Colonic mucosa (tissue), 4 donors: ENCODE data around the gene OTP. TPM values are rescaled to one million over a fixed set of nuclear protein-coding genes. Genes with fewer than 3 reads are reported as not detected.

Source experiments
- DNase-seq: peaks from one replicate; pipeline ENCODE4 v3.0.0-alpha.2; 2020
- H3K27ac ChIP-seq: fragments of 200-600 bp; one replicate; pipeline ENCODE4 v1.8.0; 2021
- H3K27me3 ChIP-seq: fragments of 200-600 bp; one replicate; pipeline ENCODE4 v1.8.0; 2021
- H3K36me3 ChIP-seq: fragments of 200-600 bp; one replicate; pipeline ENCODE4 v1.8.0; 2021
- H3K4me1 ChIP-seq: fragments of 200-600 bp; one replicate; pipeline ENCODE4 v1.8.0; 2021; ENCODE audit warnings: mild to moderate bottlenecking
- H3K4me3 ChIP-seq: fragments of 200-600 bp; one replicate; pipeline ENCODE4 v1.8.0; 2021
- H3K9ac ChIP-seq, 2 donors: one replicate each; pipeline ENCODE4 v1.7.0; 2013; ENCODE audit warnings: control low read depth in 2 of 2, low read depth in 2 of 2, low read length in 2 of 2
- H3K9me3 ChIP-seq: fragments of 200-600 bp; one replicate; pipeline ENCODE4 v1.8.0; 2021
- CTCF ChIP-seq: fragments of 200-600 bp; IDR thresholded peaks from one replicate; pipeline ENCODE4 v1.8.0; 2022; ENCODE audit warnings: antibody characterized with exemption, mild to moderate bottlenecking
- intact Hi-C: fragments of 100-400 bp; cut with DNase I; formaldehyde crosslinking; loops from one replicate; pipeline ENCODE4 v1.14.1; 2022
- total RNA-seq, 2 donors: library from RNA; stranded (reverse); fragmentation: NEBNext Ultra II Directional in 1 of 2; extraction: Animal tissue kit (Norgen Biotek cat#: 25700) in 1 of 2; gene quantifications; one replicate each; pipeline ENCODE4 v1.2.1, GENCODE V29; 2021
- donor health status: healthy.
- donor health status: DM: no; HTN: no; CAD: no.
- donor health status: DM: no; HTN: no; CAD: no.

Gene OTP
- total RNA-seq = not detected

- no peak for TF ChIP-seq CTCF
- H3K36me3 ChIP-seq = no peaks in the 10 kb centered on the region
- DNase-seq = no peak
- intact Hi-C loops = no loop called here
- H3K4me3 ChIP-seq = no peak within 1 kb of the TSS
- no peaks in the 10 kb centered on the region for H3K4me1 ChIP-seq
- H3K27me3 ChIP-seq = peaks cover 94% of the 10 kb centered on the region
- H3K27ac ChIP-seq = no peak within 1 kb of the TSS
- H3K9me3 ChIP-seq = no peaks in the 10 kb centered on the region
- no peak within 1 kb of the TSS for H3K9ac ChIP-seq
Observed at GRCh38 chr5:77637998-77638762, at the start of gene OTP. TSS of gene OTP (minus strand) at chr5:77638713. CDS start at chr5:77638549, 164 bp downstream.

DNA sequence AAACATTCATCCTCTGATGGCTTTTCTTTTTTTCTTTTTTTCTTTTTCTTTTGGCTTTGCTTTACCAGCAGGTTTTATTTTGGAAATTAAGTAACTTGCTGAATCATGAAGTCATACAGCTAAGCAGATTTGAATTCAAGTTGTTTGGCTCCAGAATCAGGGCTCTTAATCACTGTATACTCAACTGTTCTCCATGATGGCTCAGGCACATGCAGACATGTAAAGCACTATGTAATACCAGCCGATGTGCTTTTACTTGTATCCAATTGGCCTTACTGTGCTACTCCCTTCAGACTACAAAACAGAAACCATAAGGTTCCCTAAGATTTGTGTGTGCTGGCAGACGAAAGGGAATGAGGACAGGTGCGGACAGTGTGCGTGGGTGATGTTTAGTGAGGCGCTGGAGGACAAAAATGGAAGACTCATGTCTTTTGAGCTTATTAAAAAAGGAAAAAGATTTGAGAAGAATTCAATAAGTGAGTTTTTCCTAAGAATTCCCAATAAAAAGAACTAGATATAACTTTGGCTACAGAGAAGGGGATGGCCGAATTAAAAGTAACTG, 44.7 kb upstream of the OTP start:
- Histone ChIP-seq H3K27ac (no peak overlapping the region), H3K9me3 (no peaks in the 10 kb centered on the region), H3K4me3 (no peak overlapping the region), H3K9ac (no peak overlapping the region), H3K4me1 (no peaks in the 10 kb centered on the region), H3K36me3 (no peaks in the 10 kb centered on the region), H3K27me3 (no peaks in the 10 kb centered on the region)
- no peak for TF ChIP-seq CTCF
- no peak for DNase-seq
- intact Hi-C loops = no loop called here

GRCh38 chr5:77670526-77670925, 32.0 kb upstream of the OTP start:
- Histone ChIP-seq H3K27ac (no peak overlapping the region), H3K9ac (no peak overlapping the region), H3K36me3 (no peaks in the 10 kb centered on the region), H3K4me1 (no peaks in the 10 kb centered on the region), H3K9me3 (no peaks in the 10 kb centered on the region), H3K4me3 (no peak overlapping the region), H3K27me3 (no peaks in the 10 kb centered on the region)
- no peak for TF ChIP-seq CTCF
- DNase-seq = no peak
- intact Hi-C loops = no loop called here

DNA sequence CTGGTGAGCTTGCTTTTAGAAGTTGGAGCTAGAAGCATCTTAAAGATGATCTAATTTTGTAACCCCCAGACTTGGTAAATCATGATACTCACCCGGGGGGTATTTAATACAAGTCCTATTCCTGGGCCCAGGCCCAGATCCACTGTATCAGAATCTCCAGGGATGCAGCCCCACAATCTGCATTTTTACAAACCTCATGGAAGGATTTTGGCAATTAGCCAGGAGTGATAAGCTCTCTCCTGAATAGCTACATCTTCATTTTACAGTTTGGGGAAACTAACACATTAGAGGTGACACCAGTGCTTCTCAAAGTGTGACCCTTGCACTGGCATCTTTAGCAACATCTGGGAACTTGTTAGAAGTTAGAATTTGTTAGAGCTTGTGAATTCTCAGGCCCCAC, 31.2 kb upstream of the OTP start:
- Histone ChIP-seq H3K9ac (no peak overlapping the region), H3K4me1 (no peaks in the 10 kb centered on the region), H3K27ac (no peak overlapping the region), H3K9me3 (no peaks in the 10 kb centered on the region), H3K4me3 (no peak overlapping the region), H3K36me3 (no peaks in the 10 kb centered on the region), H3K27me3 (no peaks in the 10 kb centered on the region)
- intact Hi-C loops = no loop called here
- no peak for TF ChIP-seq CTCF
- no peak for DNase-seq

GRCh38 chr5:77663090-77663863, 24.8 kb upstream of the OTP start:
- no peaks in the 10 kb centered on the region for H3K36me3 ChIP-seq
- H3K9ac ChIP-seq = no peak overlapping the region
- no peak overlapping the region for H3K4me3 ChIP-seq
- no peak for TF ChIP-seq CTCF
- no peak overlapping the region for H3K27ac ChIP-seq
- no peaks in the 10 kb centered on the region for H3K27me3 ChIP-seq
- intact Hi-C loops = no loop called here
- no peaks in the 10 kb centered on the region for H3K9me3 ChIP-seq
- DNase-seq = no peak
- no peaks in the 10 kb centered on the region for H3K4me1 ChIP-seq
